ENCODE measurements around the gene CDK4. TPM values are rescaled to one million over a fixed set of nuclear protein-coding genes. Genes with fewer than 3 reads are reported as not detected.

The CDK4 gene
- total RNA-seq, 8 experiments from 2014 or later = 43.4 to 146 (median 95.5) TPM

DNA sequence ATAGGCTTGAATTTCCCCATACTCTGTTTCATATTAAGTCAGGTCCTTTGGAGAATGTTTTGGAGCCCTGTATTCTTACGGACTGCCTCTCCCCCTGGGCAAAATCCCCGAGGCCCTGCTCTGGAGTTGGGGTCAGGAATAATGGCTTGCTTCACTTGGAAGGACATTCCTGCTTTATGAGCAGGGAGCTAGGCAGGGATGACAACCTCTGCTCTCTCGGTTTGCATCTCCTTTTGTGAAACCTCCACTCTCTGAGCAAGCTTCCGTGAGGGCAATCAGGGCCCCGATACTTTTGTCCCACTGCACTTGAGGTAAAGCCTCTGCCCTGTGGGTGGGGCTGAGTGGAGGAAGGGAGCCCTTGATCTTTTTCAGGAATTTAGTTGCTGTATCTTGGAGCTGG lies 38.9 kb downstream of the CDK4 start:
- no peak for ATAC-seq (replicated peaks in 6 of 8)
- Histone ChIP-seq H3K4me1 (replicated peaks in 1 of 2) (no peaks in the 10 kb centered on the region), H3K27ac (no peak overlapping the region), H3K4me3 (no peak overlapping the region)
- 56 to 100% (median 84%) methylated on average over 1 to 5 of the region's 5 CpGs; no CpG with 5 or more reads in 2 of the 10 experiments for WGBS, 10 experiments
- in situ Hi-C loops (cut with MboI; ENCODE audit: low pct_unique_long_range_greater_than_20kb in 2 of 9, low sequenced_read_pairs in 9 of 9, unreplicated experiment in 9 of 9) = no loop called here

DNA sequence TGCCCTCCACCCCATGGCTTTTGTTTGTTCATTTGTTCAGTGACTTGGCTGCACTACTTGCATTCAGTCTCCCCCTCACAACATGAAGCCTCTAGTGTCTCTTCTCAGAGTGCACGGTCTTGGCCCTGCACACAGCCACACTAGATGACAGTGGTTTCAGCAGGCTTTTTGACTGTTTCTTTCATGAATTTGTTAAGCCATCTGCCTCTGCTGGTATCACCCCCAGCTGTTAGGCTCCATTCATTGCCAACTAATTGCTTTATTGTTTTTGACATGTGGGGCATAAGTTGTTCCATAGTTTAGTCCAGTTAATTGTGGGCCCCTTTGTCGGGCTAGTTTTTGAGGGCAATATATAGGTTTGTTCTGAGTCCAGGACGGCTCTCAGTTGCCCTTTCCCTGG lies 39.4 kb downstream of the CDK4 start:
- H3K27ac ChIP-seq = no peak overlapping the region
- in situ Hi-C loops (cut with MboI; ENCODE audit: low pct_unique_long_range_greater_than_20kb in 2 of 9, low sequenced_read_pairs in 9 of 9, unreplicated experiment in 9 of 9) = no loop called here
- H3K4me3 ChIP-seq = no peak overlapping the region
- H3K4me1 ChIP-seq (replicated peaks in 1 of 2) = no peaks in the 10 kb centered on the region
- 60 to 100% (median 78%) methylated on average over 1 to 3 of the region's 3 CpGs; no CpG with 5 or more reads in 1 of the 10 experiments for WGBS, 10 experiments
- ATAC-seq (replicated peaks in 6 of 8) = no peak

DNA sequence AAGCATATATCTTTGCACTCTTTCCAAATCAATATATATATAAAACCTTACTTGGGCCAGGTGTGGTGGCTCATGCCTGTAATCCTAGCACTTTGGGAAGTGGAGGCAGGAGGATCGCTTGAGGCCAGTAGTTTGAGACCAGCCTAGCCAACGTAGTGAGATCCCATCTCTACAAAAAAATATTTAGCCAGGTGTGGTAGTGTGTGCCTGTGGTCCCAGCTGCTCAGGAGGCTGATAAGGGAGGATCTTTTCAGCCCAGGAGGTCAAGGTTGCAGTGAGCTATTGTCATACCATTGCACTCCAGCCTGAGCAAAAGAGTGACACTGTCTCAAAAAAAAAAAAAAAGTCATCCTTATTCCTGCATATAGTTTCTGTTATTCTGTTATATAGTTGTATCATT lies 43.8 kb downstream of the CDK4 start:
- Histone ChIP-seq H3K4me1 (replicated peaks in 1 of 2) (no peaks in the 10 kb centered on the region), H3K4me3 (no peak overlapping the region), H3K27ac (no peak overlapping the region)
- WGBS, 10 experiments = 57 to 100% (median 96%) methylated on average over 1 to 2 of the region's 2 CpGs; no CpG with 5 or more reads in 4 of the 10 experiments
- no peak for ATAC-seq (replicated peaks in 6 of 8)
- in situ Hi-C loops (cut with MboI; ENCODE audit: low pct_unique_long_range_greater_than_20kb in 2 of 9, low sequenced_read_pairs in 9 of 9, unreplicated experiment in 9 of 9) = no loop called here

DNA sequence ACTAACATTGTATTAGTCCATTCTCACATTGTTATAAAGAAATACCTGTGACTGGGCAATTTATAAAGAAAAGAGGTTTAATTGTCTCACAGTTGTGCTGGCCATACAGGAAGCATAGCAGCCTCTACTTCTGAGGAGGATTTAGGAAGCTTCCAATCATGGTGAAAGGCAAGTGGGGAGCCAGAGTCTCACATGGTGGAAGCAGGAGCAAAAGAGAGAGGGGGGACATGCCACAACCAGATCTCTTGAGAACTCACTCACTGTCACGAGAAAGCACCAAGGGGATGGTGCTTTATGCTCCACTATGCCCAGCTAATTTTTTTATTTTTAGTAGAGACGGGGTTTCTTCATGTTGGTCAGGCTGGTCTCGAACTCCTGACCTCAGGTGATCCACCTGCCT lies 44.9 kb downstream of the CDK4 start:
- 80 to 100% (median 92%) methylated on average over 1 to 3 of the region's 3 CpGs; no CpG with 5 or more reads in 1 of the 10 experiments for WGBS, 10 experiments
- in situ Hi-C loops (cut with MboI; ENCODE audit: low pct_unique_long_range_greater_than_20kb in 2 of 9, low sequenced_read_pairs in 9 of 9, unreplicated experiment in 9 of 9) = no loop called here
- no peaks in the 10 kb centered on the region for H3K4me1 ChIP-seq (replicated peaks in 1 of 2)
- no peak overlapping the region for H3K4me3 ChIP-seq
- H3K27ac ChIP-seq = no peak overlapping the region
- ATAC-seq (replicated peaks in 6 of 8) = no peak

DNA sequence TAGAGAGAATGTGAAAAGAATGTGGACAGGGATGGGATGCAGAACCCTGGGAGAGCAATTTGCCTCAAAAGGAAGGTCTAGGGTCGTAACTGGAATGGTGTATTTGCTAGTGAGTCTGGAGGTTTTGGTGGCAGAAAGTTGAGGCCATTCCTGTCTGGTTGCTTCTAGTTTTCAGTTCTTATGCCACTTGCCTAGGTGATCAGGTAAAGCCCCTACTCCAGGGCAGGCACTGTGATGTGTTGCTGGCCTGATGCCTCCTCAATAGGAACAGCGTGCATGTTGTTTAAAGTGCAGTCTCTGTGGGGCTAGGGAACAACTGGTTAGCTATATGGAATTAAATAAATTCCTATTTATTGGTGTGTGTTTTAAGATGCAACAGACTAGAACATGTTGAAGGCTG lies 51.8 kb downstream of the CDK4 start:
- Histone ChIP-seq H3K4me3 (no peak overlapping the region), H3K27ac (no peak overlapping the region), H3K4me1 (replicated peaks in 1 of 2) (no peaks in the 10 kb centered on the region)
- 67 to 100% (median 90%) methylated on average over 1 to 2 of the region's 2 CpGs; no CpG with 5 or more reads in 2 of the 10 experiments for WGBS, 10 experiments
- no peak for ATAC-seq (replicated peaks in 6 of 8)
- in situ Hi-C loops (cut with MboI; ENCODE audit: low pct_unique_long_range_greater_than_20kb in 2 of 9, low sequenced_read_pairs in 9 of 9, unreplicated experiment in 9 of 9) = no loop called here

DNA sequence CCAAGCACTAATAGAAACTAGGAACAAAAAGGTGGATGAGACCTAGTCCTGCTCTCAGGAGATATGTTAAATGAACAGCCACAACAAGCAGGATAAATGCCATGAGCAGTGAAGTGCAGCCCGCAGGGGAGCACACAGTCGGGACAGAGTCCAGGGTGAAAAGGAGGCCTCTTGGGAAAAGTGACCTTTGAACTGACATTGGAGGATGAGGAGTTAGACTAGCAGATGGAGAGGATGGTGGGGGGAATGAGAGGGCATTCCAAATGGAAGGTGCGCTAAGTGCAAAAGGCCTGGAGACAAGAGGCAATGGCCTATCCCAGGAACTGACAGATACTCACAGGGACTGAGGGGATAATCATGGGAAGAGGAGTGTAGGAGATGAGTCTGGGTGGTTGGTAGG lies 53.7 kb downstream of the CDK4 start:
- H3K27ac ChIP-seq = no peak overlapping the region
- peaks cover 4 to 5% of the 10 kb centered on the region in 2 donors for H3K4me1 ChIP-seq (replicated peaks in 1 of 2)
- in situ Hi-C loops (cut with MboI; ENCODE audit: low pct_unique_long_range_greater_than_20kb in 2 of 9, low sequenced_read_pairs in 9 of 9, unreplicated experiment in 9 of 9) = loop anchor here in 1 of 9 experiments (10.0 kb wide), 1 partner anchor 64 kb away; the partner anchor contains the start of gene B4GALNT1
- no peak for ATAC-seq (replicated peaks in 6 of 8)
- WGBS, 10 experiments = 70 to 100% (median 92%) methylated on average over 1 to 2 of the region's 3 CpGs; no CpG with 5 or more reads in 4 of the 10 experiments
- H3K4me3 ChIP-seq = no peak overlapping the region

Other genes starting within 250 kb of the CDK4 start
- gene DDIT3, start 231.8 kb downstream of the CDK4 start, total RNA-seq = 100 to 1,000 TPM in 5 of 8 experiments, 10 to 100 TPM in 3; 31.9 to 244 (median 136) TPM
- gene MBD6, start 229.5 kb downstream of the CDK4 start, total RNA-seq = 10 to 100 TPM in 4 of 8 experiments, 1 to 10 TPM in 4; 5.5 to 37.5 (median 9.7) TPM
- 100 to 1,000 TPM; 104 to 184 (median 161) TPM for gene DCTN2, start 205.1 kb downstream of the CDK4 start, total RNA-seq
- gene KIF5A, start 202.3 kb downstream of the CDK4 start, total RNA-seq = 100 to 1,000 TPM in 1 of 8 experiments, 10 to 100 TPM in 4, 1 to 10 TPM in 2, under 1 TPM in 1; 0.91 to 111 (median 60.5) TPM
- 10 to 100 TPM; 12.5 to 29.4 (median 21.4) TPM for gene PIP4K2C, start 161.1 kb downstream of the CDK4 start, total RNA-seq
- 10 to 100 TPM in 7 of 8 experiments, 1 to 10 TPM in 1; 2.8 to 79.9 (median 62.7) TPM for gene DTX3, start 147.5 kb downstream of the CDK4 start, total RNA-seq
- 10 to 100 TPM; 16.1 to 28.5 (median 17.9) TPM for gene ARHGEF25, start 140.9 kb downstream of the CDK4 start, total RNA-seq
- gene B4GALNT1, start 119.1 kb downstream of the CDK4 start, total RNA-seq = 10 to 100 TPM in 5 of 8 experiments, 1 to 10 TPM in 1, under 1 TPM in 2; 0.61 to 34.3 (median 19.4) TPM
- gene OS9, start 58.2 kb downstream of the CDK4 start, total RNA-seq = 100 to 1,000 TPM in 6 of 8 experiments, 10 to 100 TPM in 2; 94.0 to 297 (median 134) TPM
- gene AGAP2, start 13.6 kb downstream of the CDK4 start, total RNA-seq = 10 to 100 TPM in 4 of 8 experiments, 1 to 10 TPM in 2, under 1 TPM in 2; 0.31 to 13.8 (median 8.8) TPM
- 10 to 100 TPM; 19.8 to 38.6 (median 24.4) TPM for gene TSPAN31, start 7.3 kb downstream of the CDK4 start, total RNA-seq
- gene MARCHF9, start 2.8 kb upstream of the CDK4 start, total RNA-seq = 10 to 100 TPM in 7 of 8 experiments, 1 to 10 TPM in 1; 1.7 to 23.0 (median 17.0) TPM
- 1 to 10 TPM in 5 of 8 experiments, under 1 TPM in 3; 0.76 to 3.5 (median 1.6) TPM for gene CYP27B1, start 14.8 kb upstream of the CDK4 start, total RNA-seq
- 10 to 100 TPM in 7 of 8 experiments, 1 to 10 TPM in 1; 8.6 to 33.2 (median 15.8) TPM for gene METTL1, start 19.8 kb upstream of the CDK4 start, total RNA-seq
- gene EEF1AKMT3, start 20.3 kb upstream of the CDK4 start, total RNA-seq = 10 to 100 TPM in 3 of 8 experiments, 1 to 10 TPM in 5; 1.5 to 15.0 (median 6.6) TPM
- gene TSFM, start 30.5 kb upstream of the CDK4 start, total RNA-seq = 10 to 100 TPM; 15.2 to 39.7 (median 24.3) TPM
- gene AVIL, start 66.4 kb upstream of the CDK4 start, total RNA-seq = 10 to 100 TPM in 1 of 8 experiments, 1 to 10 TPM in 7; 2.2 to 15.2 (median 4.5) TPM
- gene CTDSP2, start 94.4 kb upstream of the CDK4 start, total RNA-seq = 10 to 100 TPM; 22.2 to 85.0 (median 36.1) TPM
- 10 to 100 TPM in 1 of 8 experiments, 1 to 10 TPM in 7; 3.4 to 17.2 (median 6.2) TPM for gene ATP23, start 189.3 kb upstream of the CDK4 start, total RNA-seq